Upper lobe of left lung (tissue), 6 donors: ENCODE data around the gene SRP72. TPM values are rescaled to one million over a fixed set of nuclear protein-coding genes. Genes with fewer than 3 reads are reported as not detected.
A peak's percentile ranks its signal among the peaks of the same experiment; 100 is the strongest.

Experiments
- ATAC-seq, 2 donors: fragments of 200-7000 bp; cut with Tn5 transposase; one replicate each; pipeline ENCODE4 v1.9.1; 2022; ENCODE audit warnings: mild to moderate bottlenecking in 2 of 2, moderate library complexity in 2 of 2; ENCODE audit not compliant: low FRiP score in 2 of 2
- DNase-seq, 2 donors: peaks; one replicate each; pipeline ENCODE4 v3.0.0-alpha.2; 2019 to 2020
- H3K27ac ChIP-seq, 4 donors: fragments of 200-600 bp; sonication (generic); one replicate each; pipeline ENCODE4 v1.5.1; 2016 to 2019
- H3K27me3 ChIP-seq, 4 donors: fragments of 200-600 bp; sonication (generic); one replicate each; pipeline ENCODE4 v1.5.1; 2017 to 2019
- H3K36me3 ChIP-seq, 4 donors: fragments of 200-600 bp; sonication (generic); one replicate each; pipeline ENCODE4 v1.5.1; 2016 to 2019
- H3K4me1 ChIP-seq, 4 donors: fragments of 200-600 bp; sonication (generic); one replicate each; pipeline ENCODE4 v1.5.1; 2018 to 2019
- H3K4me3 ChIP-seq, 4 donors: fragments of 200-600 bp; sonication (generic); one replicate each; pipeline ENCODE4 v1.5.1; 2017 to 2019; ENCODE audit warnings: mild to moderate bottlenecking in 2 of 4, moderate library complexity in 1 of 4
- H3K9me3 ChIP-seq, 4 donors: fragments of 200-600 bp; sonication (generic); one replicate each; pipeline ENCODE4 v1.5.1; 2018 to 2019
- CTCF ChIP-seq, 6 experiments: fragments of 450-650 bp in 4 of 6; fragments of 200-600 bp in 2 of 6; sonication (generic) in 2 of 6; IDR thresholded peaks; one replicate each; pipeline ENCODE4 v1.5.1; 2016 to 2019; ENCODE audit warnings: antibody characterized with exemption in 6 of 6
- EP300 ChIP-seq, 4 donors: sonication (generic); formaldehyde crosslinking; IDR thresholded peaks; one replicate each; pipeline ENCODE4 v1.5.1; 2017; ENCODE audit warnings: antibody characterized with exemption in 4 of 4, control low read depth in 2 of 4
- POLR2A ChIP-seq, 4 donors: fragments of 450-650 bp; IDR thresholded peaks; one replicate each; pipeline ENCODE4 v1.5.1; 2016 to 2017; ENCODE audit warnings: antibody characterized with exemption in 4 of 4, mild to moderate bottlenecking in 2 of 4
- POLR2AphosphoS5 ChIP-seq, 2 donors: sonication (generic); formaldehyde crosslinking; IDR thresholded peaks; one replicate each; pipeline ENCODE4 v1.5.1; 2017; ENCODE audit warnings: antibody characterized with exemption in 2 of 2
- whole genome bisulfite sequencing, 2 donors: methylation state at CpG; one replicate each; pipeline ENCODE4 v1.1.5; 2017 to 2018; 5-methylcytosine and 5-hydroxymethylcytosine counted together
- total RNA-seq, 6 donors: library from RNA; depleted of rRNA in 4 of 6; stranded (reverse); fragments of >200 nt in 4 of 6; gene quantifications; one replicate each; pipeline versions ENCODE4 v1.1.0 to v1.2.1, GENCODE V29; 2016 to 2021
- donor health status: DM: no; HTN: no; CAD: no; lungs with moderate emphysema.
- donor health status: DM: no; HTN: yes; CAD: no; lungs with severe emphysema.

Gene SRP72
- total RNA-seq, 6 donors from 2014 or later, result 41.9 to 101 (median 68.8) TPM

- no peak overlapping the region for H3K27ac ChIP-seq
- no peaks in the 10 kb centered on the region for H3K4me1 ChIP-seq
- no peak for DNase-seq
- no peak for TF ChIP-seq CTCF (IDR thresholded peaks at IDR 0.05)
- H3K36me3 ChIP-seq, result no peaks in the 10 kb centered on the region
- 94 to 96% methylated on average over 1 of the region's 1 CpG for WGBS, 2 donors
- H3K9me3 ChIP-seq, result no peaks in the 10 kb centered on the region
- ATAC-seq, result no peak
- H3K27me3 ChIP-seq, result no peaks in the 10 kb centered on the region
- no peak overlapping the region for H3K4me3 ChIP-seq
Observed at GRCh38 chr4:56512166-56512565, 44.7 kb downstream of the SRP72 start.

- no peak for ATAC-seq
- WGBS, 2 donors, result 43 to 55% methylated on average over 2 of the region's 2 CpGs
- no peak for TF ChIP-seq CTCF (IDR thresholded peaks at IDR 0.05)
- TF ChIP-seq EP300 (IDR thresholded peaks at IDR 0.05), result no peak
- TF ChIP-seq POLR2A (IDR thresholded peaks at IDR 0.05), result no peak
- no peak for TF ChIP-seq POLR2AphosphoS5 (IDR thresholded peaks at IDR 0.05)
- no peak for DNase-seq
- Histone ChIP-seq H3K9me3 (no peaks in the 10 kb centered on the region), H3K36me3 (no peaks in the 10 kb centered on the region), H3K27me3 (no peaks in the 10 kb centered on the region), H3K4me1 (no peaks in the 10 kb centered on the region), H3K4me3 (no peak overlapping the region), H3K27ac (no peak overlapping the region)
Observed at GRCh38 chr4:56513517-56513916, 46.1 kb downstream of the SRP72 start.

- H3K4me1 ChIP-seq, result peaks cover 7 to 13% (median 10%) of the 10 kb centered on the region in 4 donors
- no peak for TF ChIP-seq CTCF (IDR thresholded peaks at IDR 0.05)
- peak in 1 of 4 donors; percentile 16 for TF ChIP-seq POLR2A (IDR thresholded peaks at IDR 0.05)
- TF ChIP-seq POLR2AphosphoS5 (IDR thresholded peaks at IDR 0.05), result peak in 1 of 2 donors; percentile 31
- peak; percentile 87 to 98 for ATAC-seq
- peak; percentile 89 to 94 for DNase-seq
- no peak overlapping the region for H3K27ac ChIP-seq
- peak overlapping the region; percentile 22 to 69 (median 53) for H3K4me3 ChIP-seq
- H3K27me3 ChIP-seq, result no peaks in the 10 kb centered on the region
- WGBS, 2 donors, result 3 to 18% methylated on average over 13 to 68 of the region's 68 CpGs
- H3K9me3 ChIP-seq, result no peaks in the 10 kb centered on the region
- H3K36me3 ChIP-seq, result no peaks in the 10 kb centered on the region
Observed at GRCh38 chr4:56530269-56531148, 63.1 kb downstream of the SRP72 start.

- H3K9me3 ChIP-seq, result no peaks in the 10 kb centered on the region
- 30 to 44% methylated on average over 11 of the region's 11 CpGs for WGBS, 2 donors
- TF ChIP-seq EP300 (IDR thresholded peaks at IDR 0.05) (no peak), CTCF (IDR thresholded peaks at IDR 0.05) (no peak), POLR2A (IDR thresholded peaks at IDR 0.05) (no peak), POLR2AphosphoS5 (IDR thresholded peaks at IDR 0.05) (no peak)
- H3K4me3 ChIP-seq, result peak overlapping the region in 3 of 4 donors; percentile 47 to 69 (median 59)
- H3K27ac ChIP-seq, result no peak overlapping the region
- ATAC-seq (no peak), DNase-seq (no peak)
- H3K4me1 ChIP-seq, result peaks cover 7 to 13% (median 10%) of the 10 kb centered on the region in 4 donors
- no peaks in the 10 kb centered on the region for H3K27me3 ChIP-seq
- H3K36me3 ChIP-seq, result no peaks in the 10 kb centered on the region
Observed at GRCh38 chr4:56531149-56531770, 63.8 kb downstream of the SRP72 start.
